22Rv1 (cell line): Measurements from ENCODE around the gene SSTR3.

ENCODE experiments used
- H3K27ac ChIP-seq: fragments of 450-650 bp; 2 replicates; pipeline ENCODE4 v1.5.1; 2017
- CTCF ChIP-seq: fragments of 450-650 bp; IDR thresholded peaks from 2 replicates; pipeline ENCODE4 v1.5.1; 2017; ENCODE audit warnings: mild to moderate bottlenecking
- ZFX ChIP-seq: fragments of 450-650 bp; IDR thresholded peaks from 2 replicates; pipeline ENCODE4 v1.6.1; 2017; ENCODE audit warnings: antibody characterized with exemption, borderline replicate concordance

The SSTR3 gene

GRCh38 chr22:37240941-37241320, 28.7 kb upstream of the SSTR3 start:
- TF ChIP-seq CTCF = no peak
- no peak for TF ChIP-seq ZFX
- no peak overlapping the region for H3K27ac ChIP-seq

GRCh38 chr22:37240240-37240940, 28.1 kb upstream of the SSTR3 start:
- TF ChIP-seq CTCF = no peak
- no peak for TF ChIP-seq ZFX
- H3K27ac ChIP-seq = no peak overlapping the region

- TF ChIP-seq ZFX = no peak
- TF ChIP-seq CTCF = no peak
Measured at GRCh38 chr22:37239336-37240239, 27.3 kb upstream of the SSTR3 start.

GRCh38 chr22:37237371-37238268, 25.3 kb upstream of the SSTR3 start:
- H3K27ac ChIP-seq = no peak overlapping the region
- TF ChIP-seq ZFX = no peak
- TF ChIP-seq CTCF = no peak

More at GRCh38 chr22:37239336-37240239, 27.3 kb upstream of the SSTR3 start:
- H3K27ac ChIP-seq = no peak overlapping the region

- TF ChIP-seq ZFX (no peak), CTCF (no peak)
- no peak overlapping the region for H3K27ac ChIP-seq
Measured at GRCh38 chr22:37235897-37236607, 23.8 kb upstream of the SSTR3 start.
